Body of pancreas (tissue), 4 donors: ENCODE measurements around the gene HSBP1.

Experiments used
- POLR2A ChIP-seq, 3 donors: fragments of 450-650 bp; IDR thresholded peaks; one replicate each; pipeline ENCODE4 v1.6.1; 2016; ENCODE audit warnings: antibody characterized with exemption in 3 of 3, mild to moderate bottlenecking in 2 of 3
- TF ChIP-seq, protein P1 (sequence below), 7 experiments: fragments of 450-650 bp in 4 of 7; fragments of 200-600 bp in 3 of 7; sonication (generic) in 3 of 7; IDR thresholded peaks; one replicate each; pipeline ENCODE4 v1.5.1; 2016 to 2019; ENCODE audit warnings: antibody characterized with exemption in 7 of 7

DNA sequence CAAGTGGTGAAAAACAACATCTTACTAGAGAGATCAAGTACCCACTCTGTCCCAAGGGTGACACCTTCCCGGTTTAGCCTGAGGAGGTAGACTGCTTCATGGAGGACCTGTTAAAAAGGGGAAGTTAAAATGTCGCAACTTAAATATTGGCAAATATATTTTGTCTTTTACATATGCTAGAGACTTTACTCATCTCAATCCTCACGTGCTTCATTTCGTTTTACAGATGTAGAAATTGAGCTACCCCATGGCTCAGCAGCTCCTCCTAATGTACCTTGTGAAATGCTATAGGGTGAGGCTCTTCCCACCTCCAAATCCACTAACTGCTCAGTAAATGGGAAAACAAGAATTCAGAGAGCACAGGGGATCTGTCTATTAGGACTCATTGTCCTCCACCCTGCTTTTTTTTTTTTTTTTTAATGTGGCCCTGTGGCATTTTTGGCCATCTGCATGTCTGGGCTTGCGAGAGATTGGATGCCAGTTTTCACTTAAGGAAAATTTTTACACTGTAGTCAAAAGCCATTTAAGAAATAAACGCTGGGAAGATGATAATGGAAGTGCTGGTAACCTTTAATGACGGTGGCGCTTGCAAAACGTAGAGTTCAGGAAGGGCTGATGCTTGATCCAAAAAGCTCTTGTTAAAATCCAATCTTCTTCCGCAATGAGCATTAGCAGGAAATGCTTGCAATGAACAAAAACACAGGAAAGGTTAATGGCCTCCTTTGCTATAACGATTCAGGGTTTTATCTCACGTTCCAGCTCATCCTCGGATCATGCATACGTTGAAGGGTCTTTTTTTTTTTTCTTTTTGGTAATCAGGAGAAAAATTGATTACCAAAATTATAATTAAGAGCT, 39.8 kb downstream of the HSBP1 start:
- TF ChIP-seq, protein P1, sequence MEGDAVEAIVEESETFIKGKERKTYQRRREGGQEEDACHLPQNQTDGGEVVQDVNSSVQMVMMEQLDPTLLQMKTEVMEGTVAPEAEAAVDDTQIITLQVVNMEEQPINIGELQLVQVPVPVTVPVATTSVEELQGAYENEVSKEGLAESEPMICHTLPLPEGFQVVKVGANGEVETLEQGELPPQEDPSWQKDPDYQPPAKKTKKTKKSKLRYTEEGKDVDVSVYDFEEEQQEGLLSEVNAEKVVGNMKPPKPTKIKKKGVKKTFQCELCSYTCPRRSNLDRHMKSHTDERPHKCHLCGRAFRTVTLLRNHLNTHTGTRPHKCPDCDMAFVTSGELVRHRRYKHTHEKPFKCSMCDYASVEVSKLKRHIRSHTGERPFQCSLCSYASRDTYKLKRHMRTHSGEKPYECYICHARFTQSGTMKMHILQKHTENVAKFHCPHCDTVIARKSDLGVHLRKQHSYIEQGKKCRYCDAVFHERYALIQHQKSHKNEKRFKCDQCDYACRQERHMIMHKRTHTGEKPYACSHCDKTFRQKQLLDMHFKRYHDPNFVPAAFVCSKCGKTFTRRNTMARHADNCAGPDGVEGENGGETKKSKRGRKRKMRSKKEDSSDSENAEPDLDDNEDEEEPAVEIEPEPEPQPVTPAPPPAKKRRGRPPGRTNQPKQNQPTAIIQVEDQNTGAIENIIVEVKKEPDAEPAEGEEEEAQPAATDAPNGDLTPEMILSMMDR (IDR thresholded peaks at IDR 0.05), result no peak
- TF ChIP-seq POLR2A (IDR thresholded peaks at IDR 0.05), result no peak
